HL-60 (cell line): ENCODE data around the gene TMED10.

Experiments used
- DNase-seq, 2 experiments: peaks; one replicate each; pipeline ENCODE4 v3.0.0-alpha.2; 2010 to 2020; ENCODE audit warnings: low read depth in 1 of 2, low spot score in 1 of 2
- H3K27ac ChIP-seq: fragments of 250-450 bp; sonication (Bioruptor Pico); replicated peaks from 2 replicates; pipeline ENCODE4 v1.5.1; 2020; ENCODE audit warnings: mild to moderate bottlenecking, moderate library complexity
- H3K27me3 ChIP-seq: fragments of 250-450 bp; sonication (Bioruptor Pico); 2 replicates; pipeline ENCODE4 v1.5.1; 2021; ENCODE audit warnings: mild to moderate bottlenecking, moderate library complexity; ENCODE audit not compliant: insufficient read depth, poor library complexity, severe bottlenecking
- H3K4me3 ChIP-seq: replicated peaks from 2 replicates; pipeline ENCODE4 v1.5.1; 2011; ENCODE audit warnings: mild to moderate bottlenecking, control low read depth, low read length; ENCODE audit not compliant: insufficient read depth
- GABPA ChIP-seq: IDR thresholded peaks from 2 replicates; pipeline ENCODE4 v1.6.1; 2012; ENCODE audit warnings: low read depth
- POLR2AphosphoS5 ChIP-seq: IDR thresholded peaks from 2 replicates; pipeline ENCODE4 v1.6.1; 2012; ENCODE audit warnings: low read depth
- SPI1 ChIP-seq: IDR thresholded peaks from 2 replicates; pipeline ENCODE4 v1.6.1; 2012; ENCODE audit warnings: low read depth, mild to moderate bottlenecking, borderline replicate concordance
- TF ChIP-seq, protein P1 (sequence below): IDR thresholded peaks from 2 replicates; pipeline ENCODE4 v1.6.1; 2012; ENCODE audit warnings: low read depth; ENCODE audit not compliant: insufficient replicate concordance
- TF ChIP-seq, protein P2 (sequence below): IDR thresholded peaks from one replicate; pipeline ENCODE4 v1.5.1; 2011; ENCODE audit warnings: low read length, control low read depth, inconsistent platforms; ENCODE audit not compliant: insufficient read depth

The TMED10 gene

DNA sequence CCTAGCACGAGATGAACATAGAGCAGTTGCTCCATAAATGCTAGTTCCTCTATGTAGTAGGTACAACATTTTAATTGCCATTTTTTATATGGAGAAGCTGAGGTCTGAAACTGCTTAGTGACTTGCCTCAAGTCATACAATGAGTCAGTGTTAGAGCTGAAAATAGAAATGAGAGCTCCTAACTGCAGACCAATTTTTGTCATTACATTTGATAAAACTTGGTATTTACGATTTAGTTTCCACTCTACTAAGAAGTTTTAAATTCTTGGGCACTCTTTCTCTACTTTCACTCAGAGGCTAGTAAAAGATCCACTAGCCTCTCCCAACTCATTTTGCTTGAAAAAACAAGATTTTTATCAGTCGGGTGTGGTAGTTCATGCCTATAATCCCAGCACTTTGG is 8.1 kb upstream of the TMED10 start:
- H3K27ac ChIP-seq, result peak overlapping the region; percentile 55
- TF ChIP-seq, protein P1, sequence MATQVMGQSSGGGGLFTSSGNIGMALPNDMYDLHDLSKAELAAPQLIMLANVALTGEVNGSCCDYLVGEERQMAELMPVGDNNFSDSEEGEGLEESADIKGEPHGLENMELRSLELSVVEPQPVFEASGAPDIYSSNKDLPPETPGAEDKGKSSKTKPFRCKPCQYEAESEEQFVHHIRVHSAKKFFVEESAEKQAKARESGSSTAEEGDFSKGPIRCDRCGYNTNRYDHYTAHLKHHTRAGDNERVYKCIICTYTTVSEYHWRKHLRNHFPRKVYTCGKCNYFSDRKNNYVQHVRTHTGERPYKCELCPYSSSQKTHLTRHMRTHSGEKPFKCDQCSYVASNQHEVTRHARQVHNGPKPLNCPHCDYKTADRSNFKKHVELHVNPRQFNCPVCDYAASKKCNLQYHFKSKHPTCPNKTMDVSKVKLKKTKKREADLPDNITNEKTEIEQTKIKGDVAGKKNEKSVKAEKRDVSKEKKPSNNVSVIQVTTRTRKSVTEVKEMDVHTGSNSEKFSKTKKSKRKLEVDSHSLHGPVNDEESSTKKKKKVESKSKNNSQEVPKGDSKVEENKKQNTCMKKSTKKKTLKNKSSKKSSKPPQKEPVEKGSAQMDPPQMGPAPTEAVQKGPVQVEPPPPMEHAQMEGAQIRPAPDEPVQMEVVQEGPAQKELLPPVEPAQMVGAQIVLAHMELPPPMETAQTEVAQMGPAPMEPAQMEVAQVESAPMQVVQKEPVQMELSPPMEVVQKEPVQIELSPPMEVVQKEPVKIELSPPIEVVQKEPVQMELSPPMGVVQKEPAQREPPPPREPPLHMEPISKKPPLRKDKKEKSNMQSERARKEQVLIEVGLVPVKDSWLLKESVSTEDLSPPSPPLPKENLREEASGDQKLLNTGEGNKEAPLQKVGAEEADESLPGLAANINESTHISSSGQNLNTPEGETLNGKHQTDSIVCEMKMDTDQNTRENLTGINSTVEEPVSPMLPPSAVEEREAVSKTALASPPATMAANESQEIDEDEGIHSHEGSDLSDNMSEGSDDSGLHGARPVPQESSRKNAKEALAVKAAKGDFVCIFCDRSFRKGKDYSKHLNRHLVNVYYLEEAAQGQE, result no peak
- no peak for TF ChIP-seq GABPA
- TF ChIP-seq, protein P2, sequence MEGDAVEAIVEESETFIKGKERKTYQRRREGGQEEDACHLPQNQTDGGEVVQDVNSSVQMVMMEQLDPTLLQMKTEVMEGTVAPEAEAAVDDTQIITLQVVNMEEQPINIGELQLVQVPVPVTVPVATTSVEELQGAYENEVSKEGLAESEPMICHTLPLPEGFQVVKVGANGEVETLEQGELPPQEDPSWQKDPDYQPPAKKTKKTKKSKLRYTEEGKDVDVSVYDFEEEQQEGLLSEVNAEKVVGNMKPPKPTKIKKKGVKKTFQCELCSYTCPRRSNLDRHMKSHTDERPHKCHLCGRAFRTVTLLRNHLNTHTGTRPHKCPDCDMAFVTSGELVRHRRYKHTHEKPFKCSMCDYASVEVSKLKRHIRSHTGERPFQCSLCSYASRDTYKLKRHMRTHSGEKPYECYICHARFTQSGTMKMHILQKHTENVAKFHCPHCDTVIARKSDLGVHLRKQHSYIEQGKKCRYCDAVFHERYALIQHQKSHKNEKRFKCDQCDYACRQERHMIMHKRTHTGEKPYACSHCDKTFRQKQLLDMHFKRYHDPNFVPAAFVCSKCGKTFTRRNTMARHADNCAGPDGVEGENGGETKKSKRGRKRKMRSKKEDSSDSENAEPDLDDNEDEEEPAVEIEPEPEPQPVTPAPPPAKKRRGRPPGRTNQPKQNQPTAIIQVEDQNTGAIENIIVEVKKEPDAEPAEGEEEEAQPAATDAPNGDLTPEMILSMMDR, result no peak
- H3K27me3 ChIP-seq, result no peaks in the 10 kb centered on the region
- H3K4me3 ChIP-seq, result no peak overlapping the region
- no peak for DNase-seq

- no peak for DNase-seq
- TF ChIP-seq SPI1 (no peak), POLR2AphosphoS5 (no peak), GABPA (no peak)
- TF ChIP-seq, protein P2, result no peak
- Histone ChIP-seq H3K4me3 (no peak overlapping the region), H3K27ac (peak overlapping the region; percentile 55), H3K27me3 (no peaks in the 10 kb centered on the region)
Observed at GRCh38 chr14:75184039-75184438, 7.6 kb upstream of the TMED10 start.

DNA sequence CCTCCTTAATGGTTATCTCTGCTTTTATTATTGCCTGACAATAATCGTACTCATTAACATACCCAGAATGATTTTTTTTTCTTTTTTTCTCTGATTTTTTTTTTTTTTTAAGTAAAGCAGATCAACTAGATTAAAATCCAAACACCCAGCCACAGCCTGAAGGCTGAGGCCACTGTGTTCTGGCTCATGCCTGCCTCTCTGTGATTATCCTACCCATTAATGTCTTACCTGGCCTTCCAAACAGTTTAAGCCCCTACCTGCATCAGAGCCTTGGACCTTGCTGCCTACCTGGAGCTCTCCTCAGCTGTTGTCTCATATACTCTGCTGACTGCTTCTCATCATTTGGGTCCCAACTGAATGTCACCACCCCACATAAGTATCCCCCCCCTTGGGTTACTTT is 6.8 kb upstream of the TMED10 start:
- no peak overlapping the region for H3K4me3 ChIP-seq
- H3K27ac ChIP-seq, result peak overlapping the region; percentile 71
- DNase-seq, result no peak
- H3K27me3 ChIP-seq, result no peaks in the 10 kb centered on the region
- no peak for TF ChIP-seq GABPA
- TF ChIP-seq, protein P1, result no peak
- TF ChIP-seq SPI1, result no peak
- TF ChIP-seq POLR2AphosphoS5, result no peak
- TF ChIP-seq, protein P2, result no peak

DNA sequence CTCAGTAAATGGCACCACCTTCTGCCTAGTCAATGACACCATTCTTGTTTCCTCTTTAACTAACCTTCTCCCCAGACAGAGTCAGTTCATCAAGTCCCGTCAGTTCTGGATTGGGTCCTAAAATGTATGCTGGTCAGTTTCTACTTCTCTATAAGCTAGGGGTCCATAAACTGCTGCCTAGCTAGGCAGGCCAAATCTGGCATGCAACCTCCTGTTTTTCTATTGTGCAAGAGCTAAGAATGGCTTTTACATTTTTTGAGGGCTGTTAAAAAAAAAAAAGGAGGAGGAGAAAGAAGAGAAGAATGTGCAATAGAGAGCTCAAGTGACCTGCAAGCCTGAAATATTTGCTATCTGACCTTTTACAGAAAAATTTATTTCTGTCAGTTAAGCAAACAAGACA is 6.4 kb upstream of the TMED10 start:
- Histone ChIP-seq H3K4me3 (no peak overlapping the region), H3K27ac (peak overlapping the region; percentile 71)

More for the DNA sequence above, 6.4 kb upstream of the TMED10 start:
- no peaks in the 10 kb centered on the region for H3K27me3 ChIP-seq
- TF ChIP-seq POLR2AphosphoS5, result no peak
- no peak for TF ChIP-seq SPI1
- TF ChIP-seq, protein P1, result no peak
- TF ChIP-seq, protein P2, result no peak
- no peak for TF ChIP-seq GABPA
- DNase-seq, result peak; percentile 61 to 70
